LNCaP clone FGC (cell line): ENCODE data around the gene LRRC30.

Experiments
- DNase-seq: peaks from one replicate; pipeline ENCODE4 v3.0.0-alpha.2; 2011; ENCODE audit warnings: low read depth
- H3K4me3 ChIP-seq: 2 replicates; pipeline ENCODE4 v1.5.1; 2011; ENCODE audit warnings: mild to moderate bottlenecking, low read depth, low read length, control low read depth
- CTCF ChIP-seq: IDR thresholded peaks from 2 replicates; pipeline ENCODE4 v1.5.1; 2012; ENCODE audit warnings: mild to moderate bottlenecking; ENCODE audit not compliant: control insufficient read depth, insufficient read depth; ENCODE audit errors: extremely low read depth

The LRRC30 gene

GRCh38 chr18:7256618-7257425, 25.9 kb downstream of the LRRC30 start:
- DNase-seq: no peak

GRCh38 chr18:7257426-7257740, 26.5 kb downstream of the LRRC30 start:
- no peak for TF ChIP-seq CTCF
- H3K4me3 ChIP-seq: no peak overlapping the region
- DNase-seq: no peak

More at GRCh38 chr18:7256618-7257425, 25.9 kb downstream of the LRRC30 start:
- no peak overlapping the region for H3K4me3 ChIP-seq
- no peak for TF ChIP-seq CTCF

- no peak for TF ChIP-seq CTCF
- no peak for DNase-seq
- no peak overlapping the region for H3K4me3 ChIP-seq
These were observed 28.6 kb downstream of the LRRC30 start for GRCh38 chr18:7259475-7259874.

- DNase-seq: no peak
- H3K4me3 ChIP-seq: no peak overlapping the region
- TF ChIP-seq CTCF: no peak
These were observed 30.3 kb downstream of the LRRC30 start for GRCh38 chr18:7261199-7261598.

GRCh38 chr18:7267973-7268372, 37.1 kb downstream of the LRRC30 start:
- no peak overlapping the region for H3K4me3 ChIP-seq
- no peak for TF ChIP-seq CTCF
- no peak for DNase-seq

GRCh38 chr18:7269942-7270341, 39.1 kb downstream of the LRRC30 start:
- TF ChIP-seq CTCF: no peak
- H3K4me3 ChIP-seq: no peak overlapping the region
- no peak for DNase-seq
